Retinal pigment epithelial cell (primary cell): ENCODE results near the gene KLKB1.
A peak's percentile ranks its signal among the peaks of the same experiment; 100 is the strongest.

Experiments used
- DNase-seq: peaks from one replicate; pipeline ENCODE4 v3.0.0-alpha.2; 2010; ENCODE audit warnings: low read depth
- H3K4me3 ChIP-seq: 2 replicates; pipeline ENCODE4 v1.5.1; 2011; ENCODE audit warnings: mild to moderate bottlenecking, low read length, control low read depth, moderate library complexity
- TF ChIP-seq, protein P1 (sequence below): conservative IDR thresholded peaks from 2 replicates; pipeline ENCODE4 v1.5.1; 2011; ENCODE audit warnings: low read depth, low read length, control low read depth, inconsistent platforms

KLKB1 gene

GRCh38 chr4:186204103-186204559 is 23.2 kb upstream of the KLKB1 start:
- peak overlapping the region; percentile 49 for H3K4me3 ChIP-seq
- TF ChIP-seq, protein P1, sequence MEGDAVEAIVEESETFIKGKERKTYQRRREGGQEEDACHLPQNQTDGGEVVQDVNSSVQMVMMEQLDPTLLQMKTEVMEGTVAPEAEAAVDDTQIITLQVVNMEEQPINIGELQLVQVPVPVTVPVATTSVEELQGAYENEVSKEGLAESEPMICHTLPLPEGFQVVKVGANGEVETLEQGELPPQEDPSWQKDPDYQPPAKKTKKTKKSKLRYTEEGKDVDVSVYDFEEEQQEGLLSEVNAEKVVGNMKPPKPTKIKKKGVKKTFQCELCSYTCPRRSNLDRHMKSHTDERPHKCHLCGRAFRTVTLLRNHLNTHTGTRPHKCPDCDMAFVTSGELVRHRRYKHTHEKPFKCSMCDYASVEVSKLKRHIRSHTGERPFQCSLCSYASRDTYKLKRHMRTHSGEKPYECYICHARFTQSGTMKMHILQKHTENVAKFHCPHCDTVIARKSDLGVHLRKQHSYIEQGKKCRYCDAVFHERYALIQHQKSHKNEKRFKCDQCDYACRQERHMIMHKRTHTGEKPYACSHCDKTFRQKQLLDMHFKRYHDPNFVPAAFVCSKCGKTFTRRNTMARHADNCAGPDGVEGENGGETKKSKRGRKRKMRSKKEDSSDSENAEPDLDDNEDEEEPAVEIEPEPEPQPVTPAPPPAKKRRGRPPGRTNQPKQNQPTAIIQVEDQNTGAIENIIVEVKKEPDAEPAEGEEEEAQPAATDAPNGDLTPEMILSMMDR = no peak
- no peak for DNase-seq

- H3K4me3 ChIP-seq = peak overlapping the region; percentile 49
- DNase-seq = no peak
- TF ChIP-seq, protein P1 = no peak
These were observed 22.6 kb upstream of the KLKB1 start for GRCh38 chr4:186204686-186205085.

DNA sequence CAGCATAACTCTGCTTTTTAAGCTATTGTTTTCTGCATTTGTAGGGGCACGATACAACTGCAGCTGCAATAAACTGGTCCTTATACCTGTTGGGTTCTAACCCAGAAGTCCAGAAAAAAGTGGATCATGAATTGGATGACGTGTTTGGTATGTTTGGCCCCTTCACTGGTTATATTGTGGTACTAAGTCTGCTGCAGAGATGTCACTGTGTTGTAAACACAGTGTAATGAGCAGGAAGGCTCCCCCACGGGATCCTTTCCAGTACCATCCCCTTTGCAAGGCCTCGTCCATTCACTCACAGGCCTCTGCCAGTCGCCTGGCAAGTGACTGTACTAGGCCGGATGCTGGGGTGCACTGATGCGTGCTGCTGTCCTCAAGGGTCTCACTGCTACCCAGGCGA is 22.2 kb upstream of the KLKB1 start:
- no peak overlapping the region for H3K4me3 ChIP-seq
- DNase-seq = no peak
- TF ChIP-seq, protein P1 = no peak

- DNase-seq = no peak
- TF ChIP-seq, protein P1 = no peak
- no peak overlapping the region for H3K4me3 ChIP-seq
These were observed 10.8 kb upstream of the KLKB1 start for GRCh38 chr4:186216465-186217024.

- TF ChIP-seq, protein P1 = no peak
- no peak overlapping the region for H3K4me3 ChIP-seq
- DNase-seq = no peak
These were observed 9.5 kb upstream of the KLKB1 start for GRCh38 chr4:186217733-186218293.

DNA sequence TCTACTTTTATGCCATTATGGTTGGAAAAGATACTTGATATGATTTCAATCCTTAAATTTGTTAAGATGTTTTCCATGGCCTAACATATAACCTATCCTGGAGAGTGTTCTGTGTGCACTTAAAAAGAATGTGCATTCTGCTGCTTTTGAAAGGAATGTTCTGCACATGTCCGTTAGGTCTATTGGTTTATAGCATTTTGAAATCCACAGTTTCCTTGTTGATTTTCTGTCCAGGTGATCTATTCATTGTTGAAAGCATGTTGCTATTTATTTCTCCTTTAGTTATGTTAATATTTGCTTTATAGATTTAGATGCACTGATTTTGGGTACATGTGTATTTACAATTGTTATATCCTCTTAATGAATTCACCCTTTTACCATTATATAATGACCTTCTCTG is 5.7 kb upstream of the KLKB1 start:
- TF ChIP-seq, protein P1 = no peak
- H3K4me3 ChIP-seq = no peak overlapping the region
- no peak for DNase-seq

DNA sequence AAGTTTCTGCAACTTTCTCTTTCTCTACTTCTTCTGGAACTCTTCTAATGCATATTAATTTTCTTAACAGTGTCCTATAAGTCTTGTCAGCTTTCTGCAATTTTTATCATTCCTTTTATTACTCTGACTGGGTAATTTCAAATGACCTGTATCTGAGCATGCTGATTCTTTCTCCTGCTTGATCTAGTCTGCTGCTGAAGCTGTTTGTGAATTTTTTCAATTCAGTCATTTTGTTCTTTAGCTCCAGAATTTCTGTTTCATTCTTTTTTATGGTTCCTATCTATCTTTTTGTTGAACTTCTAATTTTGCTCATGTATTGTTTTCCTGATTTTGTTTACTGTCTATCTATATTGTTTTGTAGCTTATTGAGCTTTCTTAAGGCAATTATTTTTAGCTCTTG is 1.5 kb upstream of the KLKB1 start:
- DNase-seq = no peak
- no peak overlapping the region for H3K4me3 ChIP-seq
- TF ChIP-seq, protein P1 = no peak
